GM12875 (cell line): ENCODE results near the gene MLF2.

ENCODE experiments used
- H3K4me3 ChIP-seq: one replicate; pipeline ENCODE4 v1.5.1; 2011; ENCODE audit warnings: low read depth, low read length, control low read depth
- TF ChIP-seq, protein P1 (sequence below): IDR thresholded peaks from 2 replicates; pipeline ENCODE4 v1.5.1; 2011; ENCODE audit warnings: low read depth, mild to moderate bottlenecking, control low read depth, inconsistent platforms, low read length, moderate library complexity, borderline replicate concordance; ENCODE audit not compliant: insufficient read depth

MLF2 gene

DNA sequence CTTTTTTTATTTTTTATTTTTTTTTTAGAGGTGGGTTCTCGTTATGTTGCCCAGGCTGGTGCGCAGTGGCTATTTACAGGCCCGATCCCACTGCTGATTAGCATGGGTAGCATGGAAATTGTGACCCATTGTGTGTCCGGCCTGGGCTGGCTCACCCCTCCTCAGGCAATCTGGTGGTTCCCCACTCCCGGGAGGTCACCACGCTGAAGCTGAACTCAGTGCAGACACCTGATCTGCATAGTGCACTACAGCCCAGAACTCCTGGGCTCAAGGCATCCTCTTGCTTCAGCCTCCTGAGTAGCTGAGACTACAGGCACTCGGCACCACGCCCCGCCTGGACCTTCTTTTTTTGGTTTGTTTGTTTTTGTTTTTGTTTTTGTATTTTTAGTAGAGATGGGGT is 30.9 kb upstream of the MLF2 start:
- TF ChIP-seq, protein P1, sequence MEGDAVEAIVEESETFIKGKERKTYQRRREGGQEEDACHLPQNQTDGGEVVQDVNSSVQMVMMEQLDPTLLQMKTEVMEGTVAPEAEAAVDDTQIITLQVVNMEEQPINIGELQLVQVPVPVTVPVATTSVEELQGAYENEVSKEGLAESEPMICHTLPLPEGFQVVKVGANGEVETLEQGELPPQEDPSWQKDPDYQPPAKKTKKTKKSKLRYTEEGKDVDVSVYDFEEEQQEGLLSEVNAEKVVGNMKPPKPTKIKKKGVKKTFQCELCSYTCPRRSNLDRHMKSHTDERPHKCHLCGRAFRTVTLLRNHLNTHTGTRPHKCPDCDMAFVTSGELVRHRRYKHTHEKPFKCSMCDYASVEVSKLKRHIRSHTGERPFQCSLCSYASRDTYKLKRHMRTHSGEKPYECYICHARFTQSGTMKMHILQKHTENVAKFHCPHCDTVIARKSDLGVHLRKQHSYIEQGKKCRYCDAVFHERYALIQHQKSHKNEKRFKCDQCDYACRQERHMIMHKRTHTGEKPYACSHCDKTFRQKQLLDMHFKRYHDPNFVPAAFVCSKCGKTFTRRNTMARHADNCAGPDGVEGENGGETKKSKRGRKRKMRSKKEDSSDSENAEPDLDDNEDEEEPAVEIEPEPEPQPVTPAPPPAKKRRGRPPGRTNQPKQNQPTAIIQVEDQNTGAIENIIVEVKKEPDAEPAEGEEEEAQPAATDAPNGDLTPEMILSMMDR: no peak
- no peak overlapping the region for H3K4me3 ChIP-seq

DNA sequence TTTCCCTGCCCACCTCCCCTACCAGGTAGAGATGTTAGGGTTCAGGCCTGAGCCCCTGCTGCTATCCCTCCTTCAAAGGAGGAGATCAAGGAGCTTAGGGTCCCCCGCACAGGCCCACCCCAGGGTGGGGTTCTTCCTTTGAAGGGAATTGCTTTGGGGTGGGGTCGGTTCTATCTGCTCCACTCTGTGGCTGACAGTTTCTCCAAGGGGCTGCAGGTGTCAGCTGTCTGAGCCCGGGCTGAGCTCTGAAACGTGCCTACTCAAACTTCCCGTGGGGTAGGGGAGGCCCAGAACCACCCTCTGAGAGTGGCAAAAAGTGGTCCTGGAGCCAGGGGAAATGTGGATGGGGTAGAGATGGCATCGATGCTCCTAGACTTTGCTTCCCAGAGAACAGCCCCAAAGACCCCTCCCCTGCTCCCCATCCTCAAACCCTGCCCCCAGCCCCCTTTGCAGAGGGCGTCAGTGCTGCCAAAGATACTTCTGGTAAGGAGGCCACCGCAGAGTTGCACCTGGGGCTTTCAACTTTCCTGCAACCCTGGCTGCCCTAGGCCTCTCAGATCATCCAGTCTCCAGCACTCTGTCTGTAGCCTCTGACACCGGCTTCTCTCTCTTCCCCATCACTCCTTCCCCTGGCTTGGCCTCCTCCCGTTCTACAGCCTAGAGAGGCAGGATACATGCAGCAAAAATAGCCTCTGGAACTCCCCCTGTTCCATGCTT is 30.1 kb upstream of the MLF2 start:
- TF ChIP-seq, protein P1: no peak
- H3K4me3 ChIP-seq: no peak overlapping the region

DNA sequence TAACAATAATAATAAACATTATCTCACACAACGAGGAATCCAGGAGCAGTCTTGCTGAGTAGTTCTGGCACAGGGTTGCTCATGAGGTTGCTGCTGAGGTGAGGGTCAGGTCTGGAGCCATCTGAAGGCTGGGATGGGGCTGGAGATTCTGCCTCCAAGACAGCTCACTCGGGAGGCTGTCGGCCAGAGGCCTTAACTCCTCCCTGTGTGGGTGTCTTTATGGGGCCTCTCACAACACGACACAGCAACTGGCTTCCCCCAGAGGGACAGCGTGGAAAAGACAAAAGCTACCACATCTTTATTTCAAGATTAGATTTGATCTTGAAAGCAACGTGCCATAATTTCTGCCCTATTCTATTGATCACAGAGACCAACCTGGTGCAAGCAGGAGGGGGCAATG is 29.2 kb upstream of the MLF2 start:
- no peak overlapping the region for H3K4me3 ChIP-seq
- TF ChIP-seq, protein P1: no peak

DNA sequence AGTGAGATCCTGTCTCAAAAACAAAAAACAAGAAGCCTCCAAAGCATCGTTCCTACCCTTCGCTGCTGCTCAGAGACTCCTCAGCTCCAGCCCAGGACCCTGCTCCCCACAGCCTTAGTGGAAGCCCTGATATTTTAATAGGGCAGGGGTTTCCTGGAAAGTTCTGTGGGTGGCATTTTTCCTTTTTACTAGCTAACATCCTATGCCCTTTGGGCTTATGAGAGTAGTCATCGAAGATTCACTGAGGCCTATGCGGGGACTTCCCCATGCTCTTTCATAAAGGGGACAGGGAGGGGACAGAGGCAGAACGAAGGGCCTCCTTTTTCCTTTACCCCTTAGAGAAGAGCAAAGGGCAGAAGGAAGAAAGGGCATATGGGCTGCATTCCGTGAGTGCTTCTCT is 27.6 kb upstream of the MLF2 start:
- TF ChIP-seq, protein P1: no peak
- H3K4me3 ChIP-seq: no peak overlapping the region

DNA sequence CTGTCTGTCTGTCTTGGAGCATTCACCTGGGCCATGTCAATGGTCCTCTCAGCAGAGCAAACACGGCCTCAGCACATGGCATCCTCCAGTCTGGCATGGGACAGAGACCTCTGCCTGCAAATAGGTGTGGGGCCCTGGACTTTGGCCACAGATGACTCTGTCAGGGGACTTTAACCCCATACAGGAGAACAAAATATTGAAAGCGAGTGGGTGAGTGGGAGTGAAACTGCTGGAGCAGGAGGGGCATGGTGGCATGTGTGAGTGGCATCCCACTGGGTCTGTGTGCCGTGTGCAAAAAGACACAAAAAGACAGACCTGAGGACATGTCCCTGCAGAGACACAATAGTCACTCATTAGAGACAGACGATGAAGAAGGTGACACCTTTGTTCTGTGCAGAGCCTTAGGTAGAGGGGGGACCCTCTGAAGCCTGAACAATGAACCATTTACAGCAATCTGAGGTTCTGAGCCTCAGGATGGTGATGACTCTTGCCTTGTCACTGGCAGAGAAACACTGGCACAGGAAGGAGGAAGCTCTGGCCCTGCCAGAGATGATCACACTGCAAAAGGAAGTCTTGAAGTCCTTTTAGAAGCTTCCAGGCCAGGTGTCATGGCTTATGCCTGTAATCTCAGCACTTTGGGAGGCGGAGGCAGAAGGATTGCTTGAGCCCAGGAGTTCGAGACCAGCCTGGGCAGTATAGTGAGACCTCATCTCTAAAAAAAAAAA is 26.9 kb upstream of the MLF2 start:
- H3K4me3 ChIP-seq: no peak overlapping the region
- TF ChIP-seq, protein P1: no peak

DNA sequence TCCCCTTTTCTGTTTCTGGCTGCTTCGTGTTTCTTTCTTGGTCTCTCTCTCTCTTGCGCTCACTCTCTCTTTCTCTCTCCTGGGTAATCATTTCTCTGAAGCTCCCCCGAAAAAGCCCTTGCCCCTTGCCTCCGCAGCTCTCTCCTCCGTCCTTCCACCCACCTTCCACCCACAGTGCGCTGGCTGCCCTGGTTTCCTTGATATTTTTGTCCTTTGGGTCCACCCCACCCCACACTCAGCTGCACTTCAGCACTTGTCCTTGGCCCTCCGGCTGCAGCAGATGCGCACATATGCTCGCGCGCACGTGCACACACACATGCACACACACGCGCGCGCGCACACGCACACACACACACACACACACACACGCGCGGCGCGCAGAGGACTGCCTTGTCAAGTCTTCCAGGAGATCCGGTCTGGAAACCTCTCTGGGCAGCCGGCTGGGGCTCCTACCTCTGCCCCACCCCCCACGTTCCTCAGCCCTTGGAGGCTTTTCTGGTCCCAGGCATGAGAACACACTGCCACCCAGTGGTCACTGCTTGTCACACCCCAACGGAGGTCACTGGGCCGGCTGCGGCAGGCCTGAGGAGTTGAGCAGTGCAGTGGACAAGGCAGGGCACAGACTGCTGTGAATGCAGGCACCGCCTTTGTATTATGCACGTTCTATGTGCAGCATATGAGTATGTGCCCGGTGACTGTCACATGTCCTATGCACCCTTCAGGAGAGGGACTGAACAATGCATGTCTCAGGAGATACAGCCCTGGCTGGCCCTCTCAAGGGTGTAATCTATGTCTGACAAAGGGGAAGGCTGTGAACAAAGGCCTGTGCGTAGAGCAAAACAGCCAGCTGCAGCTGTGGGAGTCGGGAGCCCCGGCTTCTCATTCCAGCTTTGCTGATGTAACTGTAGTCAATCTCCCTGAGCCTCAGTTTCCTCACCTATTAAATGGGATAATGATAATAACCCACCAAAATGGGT is 25.9 kb upstream of the MLF2 start:
- H3K4me3 ChIP-seq: peak overlapping the region; percentile 49
- TF ChIP-seq, protein P1: peak; percentile 90
